CD4-positive, alpha-beta T cell (primary cell): Measurements from ENCODE around the gene DUSP9. TPM values are rescaled to one million over a fixed set of nuclear protein-coding genes. Genes with fewer than 3 reads are reported as not detected.
"Not testable (repeated sequence)": the region's sequence is repeated elsewhere in the genome, so short reads cannot be mapped to it uniquely, and the experiment has no call there.

Experiments used
- ATAC-seq: fragments of 200-7000 bp; cut with Tn5 transposase; one replicate; pipeline ENCODE4 v1.10.0; 2022; ENCODE audit warnings: mild to moderate bottlenecking; ENCODE audit not compliant: poor library complexity
- CTCF ChIA-PET: fragments of 350-600 bp; sonication (Branson Sonifier 250); formaldehyde crosslinking; loops from one replicate; lab custom pipeline; 2021; ENCODE audit warnings: antibody characterized with exemption, inconsistent platforms; lab: Charles Lee
- POLR2A ChIA-PET: fragments of 350-600 bp; sonication (Branson Sonifier 250); formaldehyde crosslinking; loops from one replicate; lab custom pipeline; 2021; ENCODE audit warnings: antibody characterized with exemption, inconsistent platforms; lab: Charles Lee
- DNase-seq, 14 experiments: peaks; one replicate each; pipeline ENCODE4 v3.0.0-alpha.2; 2013 to 2020; ENCODE audit warnings: mixed read lengths in 2 of 14
- H3K27ac ChIP-seq, 2 donors: one replicate each; pipeline versions ENCODE4 v1.5.1 to v1.7.0; 2013; ENCODE audit warnings: low read length in 2 of 2, low read depth in 1 of 2, mild to moderate bottlenecking in 1 of 2
- H3K27me3 ChIP-seq, 2 experiments: 1 replicate in 1 of 2; 2 replicates in 1 of 2; pipeline versions ENCODE4 v1.6.1 to v1.7.0; 2013; ENCODE audit warnings: low read length in 2 of 2, control low read depth in 1 of 2, mild to moderate bottlenecking in 1 of 2, moderate library complexity in 1 of 2; ENCODE audit not compliant: insufficient read depth in 2 of 2, control insufficient read depth in 1 of 2
- H3K36me3 ChIP-seq: one replicate; pipeline ENCODE4 v1.6.1; 2013; ENCODE audit warnings: low read length, control low read depth; ENCODE audit not compliant: insufficient read depth
- H3K4me1 ChIP-seq: one replicate; pipeline ENCODE4 v1.6.1; 2013; ENCODE audit warnings: low read length, control low read depth; ENCODE audit not compliant: insufficient read depth
- H3K4me3 ChIP-seq: one replicate; pipeline ENCODE4 v1.5.1; 2013; ENCODE audit warnings: mild to moderate bottlenecking, low read length, moderate library complexity
- H3K9me3 ChIP-seq, 2 experiments: 1 replicate in 1 of 2; 2 replicates in 1 of 2; pipeline versions ENCODE4 v1.6.1 to v1.7.0; 2013; ENCODE audit warnings: low read length in 2 of 2, mild to moderate bottlenecking in 2 of 2, control low read depth in 1 of 2, moderate library complexity in 1 of 2; ENCODE audit not compliant: control insufficient read depth in 1 of 2, insufficient read depth in 1 of 2
- H3K27ac Mint-ChIP-seq: one replicate; pipeline ENCODE4 v1.8.0; 2020; ENCODE audit warnings: mixed read lengths
- H3K27me3 Mint-ChIP-seq: one replicate; pipeline ENCODE4 v1.8.0; 2021; ENCODE audit warnings: mixed read lengths
- H3K36me3 Mint-ChIP-seq: one replicate; pipeline ENCODE4 v1.8.0; 2021; ENCODE audit warnings: low read depth, mixed read lengths
- H3K4me1 Mint-ChIP-seq: one replicate; pipeline ENCODE4 v1.8.0; 2021; ENCODE audit warnings: low read depth, mixed read lengths
- H3K4me3 Mint-ChIP-seq: one replicate; pipeline ENCODE4 v1.8.0; 2020; ENCODE audit warnings: mild to moderate bottlenecking, mixed read lengths
- H3K9me3 Mint-ChIP-seq: one replicate; pipeline ENCODE4 v1.8.0; 2020; ENCODE audit warnings: mixed read lengths
- intact Hi-C, 2 experiments: fragments of 100-400 bp; cut with DNase I in 1 of 2; cut with micrococcal nuclease in 1 of 2; formaldehyde crosslinking; loops; one replicate each; pipeline versions ENCODE4 v1.15.1 to v1.9.0; 2023 to 2025; cut with DNase I, micrococcal nuclease
- total RNA-seq, 174 experiments: library from RNA in 2 of 174; stranded (reverse) in 2 of 174; gene quantifications; one replicate each; pipeline ENCODE4 v1.2.3 and lab custom pipeline; 2021 to 2026
- TF ChIP-seq, protein P1 (sequence below): fragments of 200-600 bp; IDR thresholded peaks from one replicate; pipeline ENCODE4 v1.8.0; 2022; ENCODE audit warnings: antibody characterized with exemption, mild to moderate bottlenecking

Gene DUSP9
- total RNA-seq, 2 experiments from 2014 or later, result not detected

DNA sequence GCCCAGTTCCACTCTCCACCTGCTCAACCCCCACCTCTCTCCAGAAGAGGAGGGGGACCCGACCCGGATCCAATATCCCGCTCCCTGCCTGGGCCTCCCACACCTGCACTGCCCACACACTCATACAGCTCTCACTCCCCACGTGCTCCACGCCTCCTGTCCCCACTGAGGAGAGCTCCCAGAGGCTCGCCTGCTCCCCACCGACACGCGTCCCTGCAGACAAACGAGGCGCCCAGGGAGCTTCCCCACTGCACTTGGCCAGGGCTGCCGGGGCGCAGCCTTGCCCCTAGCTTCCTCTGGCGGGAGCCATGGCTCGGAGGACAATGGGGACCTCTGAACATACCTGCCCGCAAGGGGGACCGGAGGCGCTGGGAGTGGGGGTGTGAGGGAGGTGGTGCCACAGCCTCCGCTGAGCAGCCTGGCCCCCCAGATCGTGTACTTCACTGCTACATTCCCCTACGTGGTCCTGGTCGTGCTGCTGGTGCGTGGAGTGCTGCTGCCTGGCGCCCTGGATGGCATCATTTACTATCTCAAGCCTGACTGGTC lies 45.7 kb downstream of the DUSP9 start:
- DNase-seq, result no peak
- no peaks in the 10 kb centered on the region for H3K9me3 ChIP-seq
- H3K27me3 ChIP-seq, result peaks cover 0 to 3% of the 10 kb centered on the region in 2 experiments
- intact Hi-C loops, result no loop called here
- ChIA-PET CTCF (no interaction called here), POLR2A (no interaction called here)
- ATAC-seq, result no peak
- Mint-ChIP-seq H3K4me1 (no peaks in the 10 kb centered on the region), H3K27ac (no peak overlapping the region), H3K4me3 (no peak overlapping the region), H3K36me3 (peaks cover 14% of the 10 kb centered on the region), H3K27me3 (no peaks in the 10 kb centered on the region), H3K9me3 (no peaks in the 10 kb centered on the region)
- no peak overlapping the region for H3K4me3 ChIP-seq
- TF ChIP-seq, protein P1, sequence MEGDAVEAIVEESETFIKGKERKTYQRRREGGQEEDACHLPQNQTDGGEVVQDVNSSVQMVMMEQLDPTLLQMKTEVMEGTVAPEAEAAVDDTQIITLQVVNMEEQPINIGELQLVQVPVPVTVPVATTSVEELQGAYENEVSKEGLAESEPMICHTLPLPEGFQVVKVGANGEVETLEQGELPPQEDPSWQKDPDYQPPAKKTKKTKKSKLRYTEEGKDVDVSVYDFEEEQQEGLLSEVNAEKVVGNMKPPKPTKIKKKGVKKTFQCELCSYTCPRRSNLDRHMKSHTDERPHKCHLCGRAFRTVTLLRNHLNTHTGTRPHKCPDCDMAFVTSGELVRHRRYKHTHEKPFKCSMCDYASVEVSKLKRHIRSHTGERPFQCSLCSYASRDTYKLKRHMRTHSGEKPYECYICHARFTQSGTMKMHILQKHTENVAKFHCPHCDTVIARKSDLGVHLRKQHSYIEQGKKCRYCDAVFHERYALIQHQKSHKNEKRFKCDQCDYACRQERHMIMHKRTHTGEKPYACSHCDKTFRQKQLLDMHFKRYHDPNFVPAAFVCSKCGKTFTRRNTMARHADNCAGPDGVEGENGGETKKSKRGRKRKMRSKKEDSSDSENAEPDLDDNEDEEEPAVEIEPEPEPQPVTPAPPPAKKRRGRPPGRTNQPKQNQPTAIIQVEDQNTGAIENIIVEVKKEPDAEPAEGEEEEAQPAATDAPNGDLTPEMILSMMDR, result no peak
- H3K36me3 ChIP-seq, result peaks cover 5% of the 10 kb centered on the region
- peaks cover 6% of the 10 kb centered on the region for H3K4me1 ChIP-seq
- H3K27ac ChIP-seq, result no peak overlapping the region

DNA sequence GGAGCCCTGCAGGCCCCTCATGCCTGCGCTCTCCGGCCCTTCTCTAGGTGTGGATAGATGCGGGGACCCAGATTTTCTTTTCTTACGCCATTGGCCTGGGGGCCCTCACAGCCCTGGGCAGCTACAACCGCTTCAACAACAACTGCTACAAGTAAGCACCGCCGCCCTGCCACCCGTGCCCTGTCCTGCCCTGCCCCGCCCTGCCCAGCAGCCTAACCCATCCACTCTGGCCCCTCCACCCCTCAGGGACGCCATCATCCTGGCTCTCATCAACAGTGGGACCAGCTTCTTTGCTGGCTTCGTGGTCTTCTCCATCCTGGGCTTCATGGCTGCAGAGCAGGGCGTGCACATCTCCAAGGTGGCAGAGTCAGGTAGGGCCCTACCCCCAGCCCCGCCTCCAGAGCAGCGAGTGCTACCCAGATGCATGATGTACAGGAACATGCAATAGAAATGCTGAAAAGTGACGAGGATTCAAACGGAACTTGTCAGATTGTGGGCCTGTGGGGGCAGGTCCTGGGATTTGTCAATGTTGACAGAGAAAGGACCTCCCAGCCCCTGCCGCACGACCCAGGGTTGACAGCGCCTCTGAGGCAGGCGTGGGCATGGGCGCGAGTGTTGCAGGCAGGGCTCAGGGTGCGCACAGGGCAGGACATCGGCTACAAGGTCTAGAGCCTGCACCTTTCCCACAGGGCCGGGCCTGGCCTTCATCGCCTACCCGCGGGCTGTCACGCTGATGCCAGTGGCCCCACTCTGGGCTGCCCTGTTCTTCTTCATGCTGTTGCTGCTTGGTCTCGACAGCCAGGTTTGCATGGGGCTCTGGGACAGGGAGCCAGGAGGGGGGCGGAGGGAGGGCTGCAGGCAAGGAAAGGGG lies 46.4 kb downstream of the DUSP9 start:
- CTCF ChIA-PET, result no interaction called here
- no peak for ATAC-seq
- Mint-ChIP-seq H3K36me3 (peaks cover 18% of the 10 kb centered on the region), H3K27ac (no peak overlapping the region), H3K4me3 (no peak overlapping the region), H3K9me3 (no peaks in the 10 kb centered on the region), H3K27me3 (no peaks in the 10 kb centered on the region), H3K4me1 (no peaks in the 10 kb centered on the region)
- peaks cover 5% of the 10 kb centered on the region for H3K36me3 ChIP-seq
- DNase-seq, result no peak
- peaks cover 6% of the 10 kb centered on the region for H3K4me1 ChIP-seq
- H3K4me3 ChIP-seq, result no peak overlapping the region
- H3K27ac ChIP-seq, result no peak overlapping the region
- intact Hi-C loops, result no loop called here
- H3K27me3 ChIP-seq, result peaks cover 0 to 3% of the 10 kb centered on the region in 2 experiments
- TF ChIP-seq, protein P1, result no peak
- H3K9me3 ChIP-seq, result no peaks in the 10 kb centered on the region
- POLR2A ChIA-PET, result no interaction called here

- H3K4me1 ChIP-seq, intact Hi-C loops, CTCF ChIA-PET: not testable (repeated sequence)
Observed at GRCh38 chrX:153694256-153694655, 47.3 kb downstream of the DUSP9 start.

More at GRCh38 chrX:153694256-153694655, 47.3 kb downstream of the DUSP9 start:
- H3K27ac Mint-ChIP-seq, POLR2A ChIA-PET, H3K27me3 ChIP-seq, ATAC-seq, H3K9me3 Mint-ChIP-seq, H3K4me3 Mint-ChIP-seq, DNase-seq, H3K4me1 Mint-ChIP-seq, H3K4me3 ChIP-seq, H3K27me3 Mint-ChIP-seq, H3K27ac ChIP-seq, H3K36me3 ChIP-seq, H3K9me3 ChIP-seq: not testable (repeated sequence)
- H3K36me3 Mint-ChIP-seq, result peaks cover 18% of the 10 kb centered on the region
